A549 (cell line): ENCODE measurements around the gene PLXDC1. TPM values are rescaled to one million over a fixed set of nuclear protein-coding genes. Genes with fewer than 3 reads are reported as not detected.

Experiments
- ATAC-seq, 2 experiments: fragments of 200-7000 bp in 1 of 2; fragments of >200 bp in 1 of 2; cut with Nextera tagmentation in 1 of 2; cut with Tn5 transposase in 1 of 2; 3 replicates each; pipeline versions ENCODE4 v1.8.0 to v1.9.1; 2018 to 2020; ENCODE audit warnings: mild to moderate bottlenecking in 1 of 2, moderate library complexity in 1 of 2
- CTCF ChIA-PET: fragments of 300-600 bp; sonication (Branson Sonifier 250); formaldehyde crosslinking; extraction: SDS; loops from one replicate; lab custom pipeline; 2021; ENCODE audit warnings: antibody characterized with exemption, inconsistent platforms; lab: Yijun Ruan, JAX
- POLR2A ChIA-PET: fragments of 350-600 bp; formaldehyde crosslinking; extraction: SDS; loops from one replicate; lab custom pipeline; 2021; ENCODE audit warnings: antibody characterized with exemption, inconsistent platforms; lab: Yijun Ruan, JAX
- DNase-seq, 2 experiments: peaks; one replicate each; pipeline versions ENCODE4 v3.0.0 to v3.0.0-alpha.2; 2011 to 2016; ENCODE audit warnings: low read depth in 1 of 2, low spot score in 1 of 2
- FAIRE-seq: peaks from 2 replicates; lab custom pipeline; 2011; peaks lifted over from hg19 to GRCh38; lab: Jason Lieb, UNC
- H3K27ac ChIP-seq, 2 experiments: fragments of >200 bp; sonication (Bioruptor Twin); formaldehyde crosslinking; 3 replicates each; pipeline ENCODE4 v1.5.1; 2016 to 2017
- H3K4me1 ChIP-seq: fragments of >200 bp; sonication (Bioruptor Twin); formaldehyde crosslinking; 3 replicates; pipeline ENCODE4 v1.6.1; 2016
- H3K4me2 ChIP-seq: fragments of >200 bp; sonication (Bioruptor Twin); formaldehyde crosslinking; 3 replicates; pipeline ENCODE4 v1.6.1; 2016
- H3K4me3 ChIP-seq: fragments of >200 bp; sonication (Bioruptor Twin); formaldehyde crosslinking; 3 replicates; pipeline ENCODE4 v1.5.1; 2016
- H3K9me3 ChIP-seq: fragments of >200 bp; sonication (Bioruptor Twin); formaldehyde crosslinking; 3 replicates; pipeline ENCODE4 v1.6.1; 2016
- CBX8 ChIP-seq: fragments of 200-600 bp; sonication (generic); IDR thresholded peaks from 2 replicates; pipeline ENCODE4 v1.6.1; 2016
- CEBPB ChIP-seq, 2 experiments: fragments of >200 bp in 1 of 2; sonication (Bioruptor Twin) in 1 of 2; formaldehyde crosslinking in 1 of 2; IDR thresholded peaks; 2 replicates each; pipeline ENCODE4 v1.6.1; 2012 to 2016
- CHD2 ChIP-seq: fragments of 150-350 bp; IDR thresholded peaks from 2 replicates; pipeline ENCODE4 v1.6.1; 2014; ENCODE audit warnings: low read length; ENCODE audit not compliant: partially characterized antibody
- E2F6 ChIP-seq: IDR thresholded peaks from 2 replicates; pipeline ENCODE4 v1.6.1; 2012; ENCODE audit warnings: low read depth, borderline replicate concordance
- EHF ChIP-seq: fragments of 250-450 bp; sonication (Bioruptor Pico); IDR thresholded peaks from 2 replicates; pipeline ENCODE4 v1.5.0; 2020; ENCODE audit warnings: mild to moderate bottlenecking
- EHMT2 ChIP-seq: fragments of 200-600 bp; sonication (generic); IDR thresholded peaks from 2 replicates; pipeline ENCODE4 v1.6.1; 2016; ENCODE audit warnings: antibody characterized with exemption, low read depth, mild to moderate bottlenecking, moderate library complexity
- EP300 ChIP-seq, 2 experiments: fragments of >200 bp; sonication (Bioruptor Twin); formaldehyde crosslinking; IDR thresholded peaks; 2 replicates in 1 of 2; 3 replicates in 1 of 2; pipeline ENCODE4 v1.6.1; 2016 to 2017
- FOSL2 ChIP-seq, 2 experiments: fragments of 450-650 bp in 1 of 2; fragments of >200 bp in 1 of 2; sonication (Bioruptor Twin) in 1 of 2; formaldehyde crosslinking; IDR thresholded peaks; 2 replicates each; pipeline versions ENCODE4 v1.5.0 to v1.6.1; 2016 to 2020; ENCODE audit warnings: mild to moderate bottlenecking in 1 of 2, moderate library complexity in 1 of 2
- GATA3 ChIP-seq: IDR thresholded peaks from 2 replicates; pipeline ENCODE4 v1.6.1; 2012; ENCODE audit warnings: borderline replicate concordance
- HEYL ChIP-seq: fragments of 250-450 bp; sonication (Bioruptor Pico); IDR thresholded peaks from 2 replicates; pipeline ENCODE4 v1.8.0; 2021; ENCODE audit warnings: mild to moderate bottlenecking, moderate library complexity
- HOXA7 ChIP-seq: fragments of 250-450 bp; sonication (Bioruptor Pico); IDR thresholded peaks from 2 replicates; pipeline ENCODE4 v1.5.0; 2020; ENCODE audit warnings: mild to moderate bottlenecking, moderate library complexity
- JUNB ChIP-seq: fragments of >200 bp; sonication (Bioruptor Twin); formaldehyde crosslinking; IDR thresholded peaks from 2 replicates; pipeline ENCODE4 v1.6.1; 2016
- KDM5A ChIP-seq: fragments of 200-600 bp; sonication (generic); IDR thresholded peaks from 2 replicates; pipeline ENCODE4 v1.6.1; 2016; ENCODE audit warnings: antibody characterized with exemption, mild to moderate bottlenecking
- MAZ ChIP-seq: fragments of 150-350 bp; IDR thresholded peaks from 2 replicates; pipeline ENCODE4 v1.6.1; 2014; ENCODE audit warnings: antibody characterized with exemption, low read depth, low read length, borderline replicate concordance
- MYC ChIP-seq: IDR thresholded peaks from 2 replicates; pipeline ENCODE4 v1.6.1; 2012; ENCODE audit warnings: mild to moderate bottlenecking, inconsistent platforms, low read length, improper control_type of control experiment, borderline replicate concordance
- NFE2L2 ChIP-seq: fragments of 150-350 bp; conservative IDR thresholded peaks from 2 replicates; pipeline ENCODE4 v1.6.1; 2014; ENCODE audit warnings: low read length
- NPAS2 ChIP-seq: fragments of 250-450 bp; sonication (Bioruptor Pico); IDR thresholded peaks from 2 replicates; pipeline ENCODE4 v1.8.0; 2022; ENCODE audit warnings: mild to moderate bottlenecking, moderate library complexity, borderline replicate concordance
- NR3C1 ChIP-seq: fragments of >200 bp; sonication (Bioruptor Twin); formaldehyde crosslinking; IDR thresholded peaks from 3 replicates; pipeline ENCODE4 v1.6.1; 2017
- PBX3 ChIP-seq: IDR thresholded peaks from 2 replicates; pipeline ENCODE4 v1.6.1; 2012
- POLR2A ChIP-seq: IDR thresholded peaks from 2 replicates; pipeline ENCODE4 v1.6.1; 2012; ENCODE audit warnings: mild to moderate bottlenecking, low read length
- POLR2AphosphoS2 ChIP-seq: conservative IDR thresholded peaks from 2 replicates; pipeline ENCODE4 v1.6.1; 2012; ENCODE audit warnings: low read length, improper control_type of control experiment, inconsistent platforms
- RARB ChIP-seq: fragments of 250-450 bp; sonication (Bioruptor Pico); IDR thresholded peaks from 2 replicates; pipeline ENCODE4 v1.8.0; 2021; ENCODE audit warnings: mild to moderate bottlenecking, moderate library complexity
- RCOR1 ChIP-seq: fragments of 150-350 bp; IDR thresholded peaks from 2 replicates; pipeline ENCODE4 v1.6.1; 2014; ENCODE audit warnings: antibody characterized with exemption, low read length, low read depth
- REST ChIP-seq: fragments of 200-600 bp; sonication (generic); IDR thresholded peaks from 2 replicates; pipeline ENCODE4 v1.6.1; 2016; ENCODE audit warnings: antibody characterized with exemption, mild to moderate bottlenecking, moderate library complexity
- SREBF2 ChIP-seq: fragments of 450-650 bp; IDR thresholded peaks from 2 replicates; pipeline ENCODE4 v1.6.1; 2014; ENCODE audit warnings: mild to moderate bottlenecking, moderate library complexity
- TP53 ChIP-seq: fragments of 250-450 bp; sonication (Bioruptor Pico); IDR thresholded peaks from 2 replicates; pipeline ENCODE4 v1.5.0; 2021; ENCODE audit warnings: mild to moderate bottlenecking, moderate library complexity
- USF2 ChIP-seq: fragments of 450-650 bp; IDR thresholded peaks from 2 replicates; pipeline ENCODE4 v1.6.1; 2014; ENCODE audit warnings: antibody characterized with exemption
- ZFP36 ChIP-seq: fragments of 450-650 bp; IDR thresholded peaks from 2 replicates; pipeline ENCODE4 v1.6.1; 2014; ENCODE audit warnings: borderline replicate concordance; ENCODE audit not compliant: partially characterized antibody
- ZSCAN20 ChIP-seq: fragments of 250-450 bp; sonication (Bioruptor Pico); IDR thresholded peaks from 2 replicates; pipeline ENCODE4 v1.8.0; 2022; ENCODE audit warnings: mild to moderate bottlenecking, moderate library complexity
- WGBS: methylation state at CpG from one replicate; pipeline ENCODE4 v1.1.6; 2017; ENCODE audit errors: missing lambda C conversion rate; 5-methylcytosine and 5-hydroxymethylcytosine counted together
- polyA plus RNA-seq, 4 experiments: library from polyadenylated mRNA; depleted of rRNA in 3 of 4; stranded (reverse); fragments of >200 nt; fragmentation: RNase III in 1 of 4; extraction: RNeasy Plus Mini Kit Qiagen cat#74134 plus additional on column Dnase treatment in 1 of 4; gene quantifications; 2 replicates in 3 of 4; 3 replicates in 1 of 4; pipeline ENCODE4 v1.2.3, GENCODE V29; 2011 to 2017
- TF ChIP-seq, protein P1 (sequence below): fragments of >200 bp; sonication (Bioruptor Twin); formaldehyde crosslinking; IDR thresholded peaks from 2 replicates; pipeline ENCODE4 v1.6.1; 2016

PLXDC1 gene
- polyA plus RNA-seq, 2 of the 4 experiments (the other 2 are of a cell fraction): 0.31 to 0.36 TPM

DNA sequence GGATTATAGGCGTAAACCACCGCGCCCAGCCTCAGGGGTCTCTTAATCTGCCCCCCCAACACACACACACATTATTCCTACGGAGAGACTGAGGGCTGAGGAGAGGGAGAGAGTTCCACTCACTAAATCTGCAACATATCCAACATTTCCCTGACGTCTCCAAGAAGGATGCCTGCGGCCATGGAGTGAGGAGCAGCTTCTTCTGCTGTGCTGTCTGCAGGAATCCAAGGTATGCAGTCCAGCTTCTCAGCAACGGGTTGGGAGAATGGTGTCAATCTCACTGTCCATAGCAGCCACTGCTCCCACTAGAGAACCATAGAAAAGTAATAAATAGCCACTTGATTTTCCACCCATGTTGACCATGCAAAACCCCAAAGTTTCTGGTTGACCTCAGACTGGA lies 5.1 kb upstream of the PLXDC1 start:
- H3K4me1 ChIP-seq: peaks cover 7% of the 10 kb centered on the region
- ATAC-seq (no peak), DNase-seq (no peak), FAIRE-seq (no peak)
- no peak overlapping the region for H3K4me3 ChIP-seq
- ChIA-PET CTCF (interaction anchor here (29.6 to 30.5 kb wide), 2 partner anchors 17 to 83 kb away, joined by 453 to 612 read pairs; partner anchors contain the start of gene ARL5C), POLR2A (no interaction called here)
- H3K4me2 ChIP-seq: no peak overlapping the region
- 83% methylated on average over 7 of the region's 7 CpGs for WGBS
- no peak overlapping the region for H3K27ac ChIP-seq
- H3K9me3 ChIP-seq: no peaks in the 10 kb centered on the region
- TF ChIP-seq REST: no peak
- TF ChIP-seq POLR2AphosphoS2: no peak
- TF ChIP-seq RCOR1: no peak
- no peak for TF ChIP-seq USF2
- no peak for TF ChIP-seq KDM5A
- TF ChIP-seq PBX3: no peak
- TF ChIP-seq JUNB: no peak
- TF ChIP-seq CHD2: no peak
- no peak for TF ChIP-seq FOSL2 (IDR thresholded peaks at IDR 0.05)
- no peak for TF ChIP-seq FOSL2 (CRISPR knock-in tag; IDR thresholded peaks at IDR 0.05)
- TF ChIP-seq POLR2A: no peak
- TF ChIP-seq HEYL (CRISPR knock-in tag): no peak
- TF ChIP-seq NPAS2 (CRISPR knock-in tag): no peak
- no peak for TF ChIP-seq CEBPB (IDR thresholded peaks at IDR 0.05)
- TF ChIP-seq NR3C1: no peak
- TF ChIP-seq MAZ: no peak
- no peak for TF ChIP-seq ZSCAN20 (CRISPR knock-in tag)
- TF ChIP-seq NFE2L2: no peak
- TF ChIP-seq RARB: no peak
- TF ChIP-seq SREBF2: no peak
- no peak for TF ChIP-seq E2F6

DNA sequence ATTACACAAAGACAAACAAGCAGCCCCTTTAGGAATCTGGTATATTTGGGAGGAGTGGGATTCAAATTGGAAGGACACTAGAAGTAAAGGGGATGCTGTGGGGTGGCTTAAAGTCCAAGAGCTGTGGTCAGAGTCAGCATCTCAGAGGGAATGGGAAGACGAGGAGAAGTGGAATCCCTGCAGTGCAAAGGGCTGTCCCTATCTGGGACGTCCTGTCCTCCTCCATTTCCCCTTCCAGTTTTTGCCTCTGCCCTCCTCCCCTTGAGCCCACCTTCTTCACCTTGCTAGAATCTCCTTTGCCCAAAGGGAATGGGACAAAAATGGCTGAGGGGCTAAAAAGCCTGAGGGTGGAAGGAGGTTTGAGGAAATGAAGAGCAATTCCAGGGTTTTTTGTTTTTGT lies 4.2 kb upstream of the PLXDC1 start:
- Histone ChIP-seq H3K4me3 (peak overlapping the region; percentile 89), H3K27ac (peak overlapping the region; percentile 6 to 45; a peak in 3 of 6 replicates), H3K4me1 (peaks cover 7% of the 10 kb centered on the region), H3K9me3 (no peaks in the 10 kb centered on the region), H3K4me2 (peak overlapping the region; percentile 44)
- ATAC-seq: no peak
- POLR2A ChIA-PET: no interaction called here
- 49% methylated on average over 2 of the region's 2 CpGs for WGBS
- CTCF ChIA-PET: interaction anchor here (8.2 to 30.5 kb wide), 3 partner anchors 18 to 174 kb away, joined by 319 to 612 read pairs (median 453); partner anchors contain the start of gene ARL5C
- FAIRE-seq: no peak
- no peak for DNase-seq
- TF ChIP-seq JUNB (no peak), CEBPB (IDR thresholded peaks at IDR 0.05) (no peak), HEYL (CRISPR knock-in tag) (no peak), EP300 (IDR thresholded peaks at IDR 0.05) (no peak), EHMT2 (no peak), HOXA7 (CRISPR knock-in tag) (no peak), EHF (no peak), CBX8 (no peak), REST (no peak), GATA3 (no peak), TP53 (CRISPR knock-in tag) (no peak), MYC (no peak), ZFP36 (no peak), NFE2L2 (no peak), ZSCAN20 (CRISPR knock-in tag) (no peak)
- TF ChIP-seq, protein P1, sequence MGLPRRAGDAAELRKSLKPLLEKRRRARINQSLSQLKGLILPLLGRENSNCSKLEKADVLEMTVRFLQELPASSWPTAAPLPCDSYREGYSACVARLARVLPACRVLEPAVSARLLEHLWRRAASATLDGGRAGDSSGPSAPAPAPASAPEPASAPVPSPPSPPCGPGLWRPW: no peak
